ENCODE data around the gene SLC7A5.
"Not testable (repeated sequence)": the region's sequence is repeated elsewhere in the genome, so short reads cannot be mapped to it uniquely, and the experiment has no call there.

SLC7A5 gene

DNA sequence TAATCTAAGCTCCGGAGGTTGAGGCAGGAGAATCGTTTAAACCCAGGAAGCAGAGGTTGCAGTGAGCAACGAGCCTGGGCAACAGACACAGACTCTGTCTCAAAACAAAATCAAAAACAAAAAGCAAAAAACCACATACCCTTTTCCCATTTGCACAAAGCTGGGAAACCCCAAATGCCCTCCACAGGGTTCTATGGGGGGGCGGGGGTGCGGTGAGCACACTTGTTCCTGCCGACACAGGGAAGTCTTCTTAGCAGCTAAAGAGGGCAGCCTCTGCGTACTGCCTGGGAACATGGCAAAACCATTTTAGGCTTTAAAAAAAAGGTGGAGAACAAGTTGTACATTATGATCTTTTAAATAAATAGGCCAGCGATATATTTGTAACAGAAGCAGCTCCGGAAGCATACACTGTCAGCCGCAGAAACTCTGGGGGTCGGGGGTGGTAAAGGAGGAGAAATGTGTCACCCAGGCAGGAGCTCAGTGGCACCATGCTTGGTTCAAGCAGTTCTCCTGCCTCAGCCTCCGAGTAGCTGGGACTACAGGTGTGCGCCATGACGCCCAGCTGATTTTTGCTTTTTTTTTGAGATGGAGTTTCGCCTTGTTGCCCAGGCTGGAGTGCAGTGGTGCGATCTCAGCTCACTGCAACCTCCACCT lies 3.3 kb downstream of the SLC7A5 start:
- peaks cover 40% of the 10 kb centered on the region for H3K27me3 ChIP-seq (ENCODE audit: control insufficient read depth, insufficient read depth, low read length)
- H3K9ac ChIP-seq (ENCODE audit: low read depth, low read length); H3K9me3 ChIP-seq (ENCODE audit: control insufficient read depth, insufficient read depth, low read length); H3K4me3 ChIP-seq (ENCODE audit: low read depth, low read length); H3K36me3 ChIP-seq (ENCODE audit: control insufficient read depth, insufficient read depth, low read length); H3K4me1 ChIP-seq (ENCODE audit: control insufficient read depth, insufficient read depth, low read length): not testable (repeated sequence)

DNA sequence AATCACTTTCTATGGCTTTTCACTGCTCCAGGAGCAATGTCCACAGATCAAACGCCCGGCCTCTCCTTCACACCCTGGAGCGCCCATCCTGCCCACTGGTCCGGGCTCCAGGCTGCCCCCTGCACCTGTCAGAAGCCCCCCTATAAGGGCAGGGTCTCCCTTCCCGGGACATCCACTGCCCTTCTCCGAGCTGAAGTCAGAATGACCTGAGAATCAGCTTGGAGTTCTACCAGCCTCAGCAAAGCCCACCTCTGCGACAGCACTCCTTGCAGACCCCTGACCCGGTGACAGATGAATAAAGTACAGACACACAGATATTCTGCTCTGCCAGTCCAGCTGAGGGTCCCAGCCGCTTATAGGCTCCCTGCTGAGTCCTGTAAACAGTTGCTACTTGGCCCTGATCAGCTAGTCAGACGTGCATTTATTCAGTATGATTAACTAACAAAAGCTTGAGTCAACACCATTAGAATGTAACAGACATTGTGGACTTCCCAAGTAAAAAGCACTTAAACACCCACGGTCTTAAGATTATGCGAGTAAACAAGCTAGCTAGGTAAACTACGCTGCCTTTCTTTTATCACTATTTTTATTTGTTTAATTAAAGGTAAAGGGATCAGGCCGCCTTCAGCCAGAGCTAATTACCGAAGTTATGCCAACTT lies 4.8 kb downstream of the SLC7A5 start:
- no peak overlapping the region for H3K4me3 ChIP-seq (ENCODE audit: low read depth, low read length)
- H3K27me3 ChIP-seq (ENCODE audit: control insufficient read depth, insufficient read depth, low read length) = peaks cover 40% of the 10 kb centered on the region
- no peak overlapping the region for H3K9ac ChIP-seq (ENCODE audit: low read depth, low read length)
- H3K4me1 ChIP-seq (ENCODE audit: control insufficient read depth, insufficient read depth, low read length) = no peaks in the 10 kb centered on the region
- no peaks in the 10 kb centered on the region for H3K36me3 ChIP-seq (ENCODE audit: control insufficient read depth, insufficient read depth, low read length)
- H3K9me3 ChIP-seq (ENCODE audit: control insufficient read depth, insufficient read depth, low read length) = no peaks in the 10 kb centered on the region

DNA sequence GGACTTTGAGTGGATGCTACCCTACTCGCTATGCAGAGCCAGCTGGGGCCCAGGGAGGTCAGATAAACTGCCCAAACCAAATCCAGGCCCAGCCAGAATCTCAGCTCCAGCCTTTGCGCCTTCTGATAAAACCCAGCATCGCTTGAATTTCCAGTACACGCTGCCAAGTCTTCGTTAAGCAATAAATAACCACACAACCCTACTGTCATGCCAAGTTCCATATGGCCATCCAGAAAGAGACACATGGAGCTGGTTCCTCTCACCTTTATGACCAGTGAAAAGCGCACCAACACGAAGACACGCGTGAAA lies 6.0 kb downstream of the SLC7A5 start:
- not testable (repeated sequence) for H3K9me3 ChIP-seq (ENCODE audit: control insufficient read depth, insufficient read depth, low read length); H3K4me1 ChIP-seq (ENCODE audit: control insufficient read depth, insufficient read depth, low read length); H3K36me3 ChIP-seq (ENCODE audit: control insufficient read depth, insufficient read depth, low read length); H3K4me3 ChIP-seq (ENCODE audit: low read depth, low read length); H3K9ac ChIP-seq (ENCODE audit: low read depth, low read length)
- H3K27me3 ChIP-seq (ENCODE audit: control insufficient read depth, insufficient read depth, low read length) = peaks cover 34% of the 10 kb centered on the region

GRCh38 chr16:87862597-87863326 lies 6.5 kb downstream of the SLC7A5 start:
- H3K9me3 ChIP-seq (ENCODE audit: control insufficient read depth, insufficient read depth, low read length); H3K36me3 ChIP-seq (ENCODE audit: control insufficient read depth, insufficient read depth, low read length); H3K4me3 ChIP-seq (ENCODE audit: low read depth, low read length); H3K9ac ChIP-seq (ENCODE audit: low read depth, low read length); H3K4me1 ChIP-seq (ENCODE audit: control insufficient read depth, insufficient read depth, low read length): not testable (repeated sequence)
- peaks cover 31% of the 10 kb centered on the region for H3K27me3 ChIP-seq (ENCODE audit: control insufficient read depth, insufficient read depth, low read length)

DNA sequence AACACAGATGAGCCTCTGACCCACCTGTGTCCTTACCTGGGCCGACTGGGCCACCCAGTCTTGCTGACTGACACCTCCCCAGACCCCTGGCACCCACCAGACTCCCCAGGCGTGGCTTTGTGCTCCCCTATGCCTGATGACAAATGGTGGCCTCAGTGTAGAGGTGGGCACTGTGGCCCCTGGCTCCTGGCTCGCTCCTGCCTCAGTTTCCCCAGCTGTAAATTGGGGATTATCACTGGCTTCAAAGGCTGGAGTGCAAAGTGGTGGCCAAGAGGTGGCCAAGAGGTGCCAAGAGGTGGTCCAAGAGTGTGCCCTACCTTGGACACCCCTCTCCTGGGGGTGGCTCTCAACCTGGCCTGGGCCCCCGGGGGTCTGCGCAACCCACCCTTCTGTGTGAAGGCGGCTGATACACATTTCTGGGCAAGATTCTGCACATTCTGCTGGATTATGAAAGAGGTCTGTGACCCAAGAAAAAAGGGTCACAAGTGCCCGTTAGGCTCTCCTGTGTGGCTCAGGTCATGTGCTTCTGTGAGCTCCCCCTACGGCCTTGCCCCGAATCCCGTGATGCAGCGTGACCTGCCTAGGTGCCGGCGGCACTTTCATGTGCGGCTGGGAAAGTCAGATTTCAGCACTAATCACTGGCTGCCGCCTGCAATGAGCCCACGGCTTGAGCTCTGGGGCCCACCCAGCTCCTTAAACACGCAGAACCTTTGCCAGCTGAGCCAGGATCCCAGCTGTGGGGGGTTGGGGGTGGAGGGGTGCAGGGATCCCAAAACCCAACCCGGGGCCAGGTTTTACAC lies 7.8 kb downstream of the SLC7A5 start:
- peaks cover 23% of the 10 kb centered on the region for H3K27me3 ChIP-seq (ENCODE audit: control insufficient read depth, insufficient read depth, low read length)
- H3K4me1 ChIP-seq (ENCODE audit: control insufficient read depth, insufficient read depth, low read length); H3K36me3 ChIP-seq (ENCODE audit: control insufficient read depth, insufficient read depth, low read length); H3K4me3 ChIP-seq (ENCODE audit: low read depth, low read length); H3K9me3 ChIP-seq (ENCODE audit: control insufficient read depth, insufficient read depth, low read length); H3K9ac ChIP-seq (ENCODE audit: low read depth, low read length): not testable (repeated sequence)

DNA sequence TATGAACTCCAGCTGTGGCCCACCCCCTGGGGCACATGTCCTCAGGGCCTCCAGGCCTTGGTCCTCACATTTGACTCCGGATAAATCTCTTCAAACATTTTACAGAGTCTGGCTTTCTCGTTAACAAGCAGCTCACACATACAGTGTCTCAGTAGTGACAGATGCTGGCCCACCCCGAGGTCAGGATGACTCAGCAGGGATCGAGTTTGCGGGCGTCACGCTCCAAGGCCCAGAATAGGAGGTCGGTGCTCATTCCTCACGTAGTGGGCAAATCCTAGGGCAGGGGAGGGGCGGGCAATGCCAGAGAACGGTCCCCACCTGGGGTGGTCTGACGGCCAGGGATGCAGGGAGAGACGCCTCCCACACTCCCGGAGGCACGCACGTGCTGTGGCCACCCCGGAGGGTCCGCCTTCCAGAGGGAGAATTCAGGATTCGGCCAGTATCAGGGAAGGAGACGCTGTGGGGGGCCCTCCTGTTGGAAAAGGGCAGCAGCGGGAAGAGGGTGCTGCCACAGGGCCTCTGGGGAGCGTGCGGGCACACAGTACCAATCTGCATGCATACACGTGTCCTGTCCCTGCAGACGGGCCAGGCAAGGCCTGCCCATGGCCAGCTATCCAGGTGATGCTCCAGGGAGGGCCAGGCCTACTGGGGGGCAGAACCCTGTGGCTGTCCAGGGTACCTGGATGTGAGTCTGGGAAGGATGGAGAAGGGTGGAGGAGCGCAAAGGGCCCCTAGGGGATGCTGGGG lies 8.6 kb downstream of the SLC7A5 start:
- Histone ChIP-seq H3K4me1 (ENCODE audit: control insufficient read depth, insufficient read depth, low read length) (no peaks in the 10 kb centered on the region), H3K9ac (ENCODE audit: low read depth, low read length) (no peak overlapping the region), H3K4me3 (ENCODE audit: low read depth, low read length) (no peak overlapping the region), H3K9me3 (ENCODE audit: control insufficient read depth, insufficient read depth, low read length) (no peaks in the 10 kb centered on the region), H3K27me3 (ENCODE audit: control insufficient read depth, insufficient read depth, low read length) (peaks cover 17% of the 10 kb centered on the region), H3K36me3 (ENCODE audit: control insufficient read depth, insufficient read depth, low read length) (peaks cover 5% of the 10 kb centered on the region)

GRCh38 chr16:87858151-87858993 lies 10.9 kb downstream of the SLC7A5 start:
- H3K4me3 ChIP-seq (ENCODE audit: low read depth, low read length); H3K4me1 ChIP-seq (ENCODE audit: control insufficient read depth, insufficient read depth, low read length); H3K9ac ChIP-seq (ENCODE audit: low read depth, low read length); H3K9me3 ChIP-seq (ENCODE audit: control insufficient read depth, insufficient read depth, low read length); H3K27me3 ChIP-seq (ENCODE audit: control insufficient read depth, insufficient read depth, low read length); H3K36me3 ChIP-seq (ENCODE audit: control insufficient read depth, insufficient read depth, low read length): not testable (repeated sequence)

DNA sequence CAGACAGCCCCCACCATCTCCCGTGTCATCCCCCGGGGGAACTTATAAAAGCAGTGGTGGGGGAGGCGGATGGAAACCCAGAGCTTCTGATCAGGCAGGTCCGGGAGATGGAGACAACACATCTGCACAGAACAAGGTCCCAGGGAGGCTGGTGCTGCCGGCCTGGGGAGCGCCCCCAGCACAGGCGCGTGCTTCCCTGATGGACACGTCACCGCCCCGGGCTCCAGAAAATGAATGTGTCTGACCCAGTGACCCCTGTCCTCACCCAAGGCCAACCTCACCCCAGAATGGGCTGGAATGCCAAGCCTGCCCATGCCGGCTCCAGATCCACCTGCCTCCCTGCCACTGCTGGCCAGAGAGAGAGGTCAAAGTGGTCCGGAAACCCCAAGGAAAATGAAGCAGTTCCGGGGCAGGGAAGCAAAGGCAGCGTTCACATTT lies 12.5 kb downstream of the SLC7A5 start:
- Histone ChIP-seq H3K4me3 (ENCODE audit: low read depth, low read length) (no peak overlapping the region), H3K27me3 (ENCODE audit: control insufficient read depth, insufficient read depth, low read length) (no peaks in the 10 kb centered on the region), H3K9ac (ENCODE audit: low read depth, low read length) (no peak overlapping the region), H3K9me3 (ENCODE audit: control insufficient read depth, insufficient read depth, low read length) (no peaks in the 10 kb centered on the region), H3K4me1 (ENCODE audit: control insufficient read depth, insufficient read depth, low read length) (peaks cover 6% of the 10 kb centered on the region), H3K36me3 (ENCODE audit: control insufficient read depth, insufficient read depth, low read length) (peaks cover 7% of the 10 kb centered on the region)

GRCh38 chr16:87855852-87856715 lies 13.2 kb downstream of the SLC7A5 start:
- Histone ChIP-seq H3K4me1 (ENCODE audit: control insufficient read depth, insufficient read depth, low read length) (peaks cover 6% of the 10 kb centered on the region), H3K36me3 (ENCODE audit: control insufficient read depth, insufficient read depth, low read length) (peaks cover 10% of the 10 kb centered on the region), H3K4me3 (ENCODE audit: low read depth, low read length) (no peak overlapping the region)

More at GRCh38 chr16:87855852-87856715, 13.2 kb downstream of the SLC7A5 start:
- Histone ChIP-seq H3K9me3 (ENCODE audit: control insufficient read depth, insufficient read depth, low read length) (no peaks in the 10 kb centered on the region), H3K27me3 (ENCODE audit: control insufficient read depth, insufficient read depth, low read length) (no peaks in the 10 kb centered on the region), H3K9ac (ENCODE audit: low read depth, low read length) (no peak overlapping the region)
